ENCODE data around the gene CRIM1.

DNA sequence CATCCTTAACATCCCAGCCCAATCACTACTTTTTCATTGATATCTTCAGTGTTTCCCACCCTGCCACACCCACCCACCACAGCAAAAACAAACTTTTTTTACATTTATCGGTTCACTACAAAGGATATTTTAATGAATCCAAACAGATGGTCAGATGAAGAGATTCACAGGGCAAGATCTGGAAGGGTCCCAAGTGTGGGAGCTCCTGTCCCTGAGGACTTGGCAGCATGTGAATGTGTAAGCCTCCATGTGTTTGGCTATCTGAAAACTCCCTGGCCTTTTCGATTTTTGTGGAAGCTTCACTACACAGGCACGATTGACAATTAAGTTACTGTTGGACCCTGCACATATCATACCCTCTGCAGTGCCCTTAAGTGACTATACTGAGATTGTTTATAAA lies 48.1 kb upstream of the CRIM1 start:
- TF ChIP-seq CTCF (conservative IDR thresholded peaks at IDR 0.05) (no peak), EZH2 (IDR thresholded peaks at IDR 0.05; ENCODE audit: low read depth) (no peak)

All from PC-9 (cell line).